ENCODE results near the gene MSANTD7.

DNA sequence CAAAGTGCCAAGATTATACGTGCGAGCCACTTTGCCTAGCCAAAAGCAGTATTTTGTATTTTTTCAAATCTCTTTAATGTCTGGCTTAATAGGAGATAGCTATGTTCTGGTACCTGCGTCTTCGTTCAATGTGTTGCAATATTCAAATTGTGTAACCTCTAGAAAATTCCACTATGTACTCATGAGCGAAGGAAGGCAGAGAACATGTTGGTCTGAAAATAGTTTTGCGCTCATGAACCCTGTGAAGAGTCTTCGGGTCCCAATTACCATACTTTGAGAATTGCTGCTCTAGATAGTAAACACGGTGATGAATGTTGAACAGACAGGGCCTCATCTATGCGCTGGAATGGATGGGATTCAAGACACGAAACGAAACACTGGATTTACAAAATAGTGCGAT lies 37.8 kb downstream of the MSANTD7 start:
- TF ChIP-seq, protein P1, sequence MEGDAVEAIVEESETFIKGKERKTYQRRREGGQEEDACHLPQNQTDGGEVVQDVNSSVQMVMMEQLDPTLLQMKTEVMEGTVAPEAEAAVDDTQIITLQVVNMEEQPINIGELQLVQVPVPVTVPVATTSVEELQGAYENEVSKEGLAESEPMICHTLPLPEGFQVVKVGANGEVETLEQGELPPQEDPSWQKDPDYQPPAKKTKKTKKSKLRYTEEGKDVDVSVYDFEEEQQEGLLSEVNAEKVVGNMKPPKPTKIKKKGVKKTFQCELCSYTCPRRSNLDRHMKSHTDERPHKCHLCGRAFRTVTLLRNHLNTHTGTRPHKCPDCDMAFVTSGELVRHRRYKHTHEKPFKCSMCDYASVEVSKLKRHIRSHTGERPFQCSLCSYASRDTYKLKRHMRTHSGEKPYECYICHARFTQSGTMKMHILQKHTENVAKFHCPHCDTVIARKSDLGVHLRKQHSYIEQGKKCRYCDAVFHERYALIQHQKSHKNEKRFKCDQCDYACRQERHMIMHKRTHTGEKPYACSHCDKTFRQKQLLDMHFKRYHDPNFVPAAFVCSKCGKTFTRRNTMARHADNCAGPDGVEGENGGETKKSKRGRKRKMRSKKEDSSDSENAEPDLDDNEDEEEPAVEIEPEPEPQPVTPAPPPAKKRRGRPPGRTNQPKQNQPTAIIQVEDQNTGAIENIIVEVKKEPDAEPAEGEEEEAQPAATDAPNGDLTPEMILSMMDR (IDR thresholded peaks at IDR 0.05): no peak
- TF ChIP-seq POLR2A (IDR thresholded peaks at IDR 0.05) (no peak), POLR2AphosphoS5 (IDR thresholded peaks at IDR 0.05) (no peak), EP300 (IDR thresholded peaks at IDR 0.05; ENCODE audit: low read depth) (no peak)
